ENCODE results near the gene ASF1A. TPM values are rescaled to one million over a fixed set of nuclear protein-coding genes. Genes with fewer than 3 reads are reported as not detected.

ASF1A gene
- total RNA-seq, 1 donor from 2014 or later: 16.7 TPM

- DNase-seq (ENCODE audit: low spot score): no peak
Measured at GRCh38 chr6:118913161-118913560, 19.2 kb downstream of the ASF1A start.

GRCh38 chr6:118914598-118914997 lies 20.6 kb downstream of the ASF1A start:
- no peak for DNase-seq (ENCODE audit: low spot score)

GRCh38 chr6:118917546-118918328 lies 23.8 kb downstream of the ASF1A start:
- DNase-seq (ENCODE audit: low spot score): no peak

GRCh38 chr6:118918329-118918725 lies 24.4 kb downstream of the ASF1A start:
- no peak for DNase-seq (ENCODE audit: low spot score)

- no peak for DNase-seq (ENCODE audit: low spot score)
Measured at GRCh38 chr6:118921084-118921483, 27.1 kb downstream of the ASF1A start.

GRCh38 chr6:118923035-118923434 lies 29.1 kb downstream of the ASF1A start:
- DNase-seq (ENCODE audit: low spot score): no peak

- DNase-seq (ENCODE audit: low spot score): no peak
Measured at GRCh38 chr6:118930680-118931079, 36.7 kb downstream of the ASF1A start.

GRCh38 chr6:118931436-118931835 lies 37.5 kb downstream of the ASF1A start:
- no peak for DNase-seq (ENCODE audit: low spot score)

GRCh38 chr6:118932421-118932820 lies 38.5 kb downstream of the ASF1A start:
- no peak for DNase-seq (ENCODE audit: low spot score)

GRCh38 chr6:118933855-118934460 lies 40.0 kb downstream of the ASF1A start:
- DNase-seq (ENCODE audit: low spot score): no peak

GRCh38 chr6:118934461-118935330 lies 40.7 kb downstream of the ASF1A start, which contains the start of gene MCM9:
MCM9 (minus strand) TSS chr6:118935159; CDS start chr6:118931723, 3,436 bp downstream.
- peak; percentile 87 for DNase-seq (ENCODE audit: low spot score)

- DNase-seq (ENCODE audit: low spot score): no peak
Measured at GRCh38 chr6:118935331-118935668, 41.3 kb downstream of the ASF1A start.

GRCh38 chr6:118935978-118936703 lies 42.2 kb downstream of the ASF1A start:
- DNase-seq (ENCODE audit: low spot score): no peak

GRCh38 chr6:118939683-118940082 lies 45.7 kb downstream of the ASF1A start:
- DNase-seq (ENCODE audit: low spot score): no peak

- DNase-seq (ENCODE audit: low spot score): no peak
Measured at GRCh38 chr6:118940770-118941169, 46.8 kb downstream of the ASF1A start.

GRCh38 chr6:118945217-118945616 lies 51.3 kb downstream of the ASF1A start:
- no peak for DNase-seq (ENCODE audit: low spot score)

- no peak for DNase-seq (ENCODE audit: low spot score)
Measured at GRCh38 chr6:118952683-118953082, 58.7 kb downstream of the ASF1A start.

- DNase-seq (ENCODE audit: low spot score): no peak
Measured at GRCh38 chr6:118953391-118953790, 59.4 kb downstream of the ASF1A start.
